Activated B cell treated with CpG ODN at 0.5 μM for 24 hours (primary cell): ENCODE data around the gene SLC34A2. TPM values are rescaled to one million over a fixed set of nuclear protein-coding genes. Genes with fewer than 3 reads are reported as not detected.

ENCODE experiments used
- ATAC-seq: fragments of 200-7000 bp; cut with Tn5 transposase; one replicate; pipeline ENCODE4 v1.10.0; 2021; ENCODE audit warnings: low read depth, mild to moderate bottlenecking, moderate library complexity
- CTCF ChIA-PET: fragments of 350-600 bp; sonication (Branson Sonifier 250); formaldehyde crosslinking; loops from one replicate; lab custom pipeline; 2021; ENCODE audit warnings: antibody characterized with exemption; lab: Charles Lee
- POLR2A ChIA-PET: fragments of 350-600 bp; sonication (Branson Sonifier 250); formaldehyde crosslinking; loops from one replicate; lab custom pipeline; 2021; ENCODE audit warnings: antibody characterized with exemption; lab: Charles Lee
- DNase-seq: peaks from one replicate; pipeline ENCODE4 v3.0.0; 2022
- H3K27ac Mint-ChIP-seq: one replicate; pipeline ENCODE4 v1.8.0; 2020; ENCODE audit warnings: mixed read lengths
- H3K27me3 Mint-ChIP-seq: one replicate; pipeline ENCODE4 v1.8.0; 2021; ENCODE audit warnings: mixed read lengths
- H3K36me3 Mint-ChIP-seq: one replicate; pipeline ENCODE4 v1.8.0; 2021; ENCODE audit warnings: low read depth, mixed read lengths
- H3K4me1 Mint-ChIP-seq: one replicate; pipeline ENCODE4 v1.8.0; 2021; ENCODE audit warnings: mixed read lengths
- H3K4me3 Mint-ChIP-seq: one replicate; pipeline ENCODE4 v1.8.0; 2020; ENCODE audit warnings: mild to moderate bottlenecking, mixed read lengths
- H3K9me3 Mint-ChIP-seq: one replicate; pipeline ENCODE4 v1.8.0; 2020; ENCODE audit warnings: mixed read lengths
- intact Hi-C: fragments of 100-400 bp; cut with micrococcal nuclease; formaldehyde crosslinking; loops from one replicate; pipeline ENCODE4 v1.15.1; 2024
- total RNA-seq: library from RNA; stranded (reverse); gene quantifications from 2 replicates; pipeline ENCODE4 v1.2.3, GENCODE V29; 2022
- TF ChIP-seq, protein P1 (sequence below): fragments of 200-600 bp; IDR thresholded peaks from one replicate; pipeline ENCODE4 v1.8.0; 2022; ENCODE audit warnings: antibody characterized with exemption, mild to moderate bottlenecking

The SLC34A2 gene
- total RNA-seq, 1 donor from 2014 or later: not detected

DNA sequence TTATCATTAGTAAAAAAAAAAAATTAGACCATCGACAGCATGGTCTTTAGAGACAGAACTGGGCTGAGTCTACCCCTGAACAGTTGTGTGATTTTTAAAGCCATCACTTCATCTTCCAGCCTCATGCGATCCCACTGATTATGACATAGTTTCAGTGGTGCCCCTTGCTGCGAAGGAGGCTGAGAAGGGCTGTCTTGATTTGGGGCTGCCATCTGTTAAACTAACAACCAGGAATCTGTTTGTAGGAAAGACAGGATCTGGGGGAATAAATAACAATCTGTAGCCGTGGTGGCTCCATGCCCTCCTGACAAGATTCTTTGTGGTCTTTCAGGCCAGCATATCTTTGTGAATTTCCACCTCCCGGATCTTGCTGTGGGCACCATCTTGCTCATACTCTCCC lies 17.1 kb downstream of the SLC34A2 start:
- Mint-ChIP-seq H3K27me3 (peaks cover 2% of the 10 kb centered on the region), H3K4me3 (no peak overlapping the region), H3K36me3 (no peaks in the 10 kb centered on the region), H3K9me3 (no peaks in the 10 kb centered on the region), H3K27ac (no peak overlapping the region), H3K4me1 (no peaks in the 10 kb centered on the region)
- TF ChIP-seq, protein P1, sequence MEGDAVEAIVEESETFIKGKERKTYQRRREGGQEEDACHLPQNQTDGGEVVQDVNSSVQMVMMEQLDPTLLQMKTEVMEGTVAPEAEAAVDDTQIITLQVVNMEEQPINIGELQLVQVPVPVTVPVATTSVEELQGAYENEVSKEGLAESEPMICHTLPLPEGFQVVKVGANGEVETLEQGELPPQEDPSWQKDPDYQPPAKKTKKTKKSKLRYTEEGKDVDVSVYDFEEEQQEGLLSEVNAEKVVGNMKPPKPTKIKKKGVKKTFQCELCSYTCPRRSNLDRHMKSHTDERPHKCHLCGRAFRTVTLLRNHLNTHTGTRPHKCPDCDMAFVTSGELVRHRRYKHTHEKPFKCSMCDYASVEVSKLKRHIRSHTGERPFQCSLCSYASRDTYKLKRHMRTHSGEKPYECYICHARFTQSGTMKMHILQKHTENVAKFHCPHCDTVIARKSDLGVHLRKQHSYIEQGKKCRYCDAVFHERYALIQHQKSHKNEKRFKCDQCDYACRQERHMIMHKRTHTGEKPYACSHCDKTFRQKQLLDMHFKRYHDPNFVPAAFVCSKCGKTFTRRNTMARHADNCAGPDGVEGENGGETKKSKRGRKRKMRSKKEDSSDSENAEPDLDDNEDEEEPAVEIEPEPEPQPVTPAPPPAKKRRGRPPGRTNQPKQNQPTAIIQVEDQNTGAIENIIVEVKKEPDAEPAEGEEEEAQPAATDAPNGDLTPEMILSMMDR: no peak
- intact Hi-C loops: no loop called here
- POLR2A ChIA-PET: no interaction called here
- DNase-seq: no peak
- CTCF ChIA-PET: no interaction called here
- ATAC-seq: no peak

DNA sequence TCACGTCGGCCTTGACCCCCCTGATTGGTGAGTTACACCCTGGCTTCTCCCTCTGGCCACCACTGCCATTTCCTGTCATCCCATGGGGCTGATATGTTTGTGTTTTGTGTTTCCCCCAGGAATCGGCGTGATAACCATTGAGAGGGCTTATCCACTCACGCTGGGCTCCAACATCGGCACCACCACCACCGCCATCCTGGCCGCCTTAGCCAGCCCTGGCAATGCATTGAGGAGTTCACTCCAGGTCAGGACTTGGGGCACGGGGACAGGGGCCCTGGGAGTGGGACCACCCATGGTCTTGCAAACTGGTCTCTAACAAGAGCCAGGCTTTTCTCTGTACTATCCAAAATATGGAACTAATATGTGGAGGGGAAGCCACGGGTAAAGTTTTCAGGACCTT lies 18.7 kb downstream of the SLC34A2 start:
- CTCF ChIA-PET: no interaction called here
- Mint-ChIP-seq H3K4me1 (no peaks in the 10 kb centered on the region), H3K27ac (no peak overlapping the region), H3K27me3 (peaks cover 2% of the 10 kb centered on the region), H3K36me3 (no peaks in the 10 kb centered on the region), H3K4me3 (no peak overlapping the region), H3K9me3 (no peaks in the 10 kb centered on the region)
- ATAC-seq (no peak), DNase-seq (no peak)
- TF ChIP-seq, protein P1: no peak
- intact Hi-C loops: no loop called here
- POLR2A ChIA-PET: no interaction called here

DNA sequence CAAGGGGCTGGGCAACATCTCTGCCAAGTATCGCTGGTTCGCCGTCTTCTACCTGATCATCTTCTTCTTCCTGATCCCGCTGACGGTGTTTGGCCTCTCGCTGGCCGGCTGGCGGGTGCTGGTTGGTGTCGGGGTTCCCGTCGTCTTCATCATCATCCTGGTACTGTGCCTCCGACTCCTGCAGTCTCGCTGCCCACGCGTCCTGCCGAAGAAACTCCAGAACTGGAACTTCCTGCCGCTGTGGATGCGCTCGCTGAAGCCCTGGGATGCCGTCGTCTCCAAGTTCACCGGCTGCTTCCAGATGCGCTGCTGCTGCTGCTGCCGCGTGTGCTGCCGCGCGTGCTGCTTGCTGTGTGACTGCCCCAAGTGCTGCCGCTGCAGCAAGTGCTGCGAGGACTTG lies 20.6 kb downstream of the SLC34A2 start:
- ATAC-seq: no peak
- H3K27ac Mint-ChIP-seq: no peak overlapping the region
- intact Hi-C loops: no loop called here
- no peak for DNase-seq
- H3K27me3 Mint-ChIP-seq: peaks cover 2% of the 10 kb centered on the region
- TF ChIP-seq, protein P1: no peak
- ChIA-PET POLR2A (no interaction called here), CTCF (no interaction called here)
- no peaks in the 10 kb centered on the region for H3K9me3 Mint-ChIP-seq
- no peaks in the 10 kb centered on the region for H3K4me1 Mint-ChIP-seq
- no peak overlapping the region for H3K4me3 Mint-ChIP-seq
- H3K36me3 Mint-ChIP-seq: no peaks in the 10 kb centered on the region

DNA sequence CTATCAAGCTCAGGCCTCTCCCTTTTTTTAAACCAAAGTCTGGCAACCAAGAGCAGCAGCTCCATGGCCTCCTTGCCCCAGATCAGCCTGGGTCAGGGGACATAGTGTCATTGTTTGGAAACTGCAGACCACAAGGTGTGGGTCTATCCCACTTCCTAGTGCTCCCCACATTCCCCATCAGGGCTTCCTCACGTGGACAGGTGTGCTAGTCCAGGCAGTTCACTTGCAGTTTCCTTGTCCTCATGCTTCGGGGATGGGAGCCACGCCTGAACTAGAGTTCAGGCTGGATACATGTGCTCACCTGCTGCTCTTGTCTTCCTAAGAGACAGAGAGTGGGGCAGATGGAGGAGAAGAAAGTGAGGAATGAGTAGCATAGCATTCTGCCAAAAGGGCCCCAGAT lies 21.5 kb downstream of the SLC34A2 start:
- Mint-ChIP-seq H3K36me3 (no peaks in the 10 kb centered on the region), H3K4me3 (no peak overlapping the region), H3K27ac (no peak overlapping the region), H3K9me3 (no peaks in the 10 kb centered on the region), H3K4me1 (no peaks in the 10 kb centered on the region), H3K27me3 (no peaks in the 10 kb centered on the region)
- no peak for DNase-seq
- intact Hi-C loops: no loop called here
- ATAC-seq: no peak
- TF ChIP-seq, protein P1: no peak
- ChIA-PET POLR2A (no interaction called here), CTCF (no interaction called here)

DNA sequence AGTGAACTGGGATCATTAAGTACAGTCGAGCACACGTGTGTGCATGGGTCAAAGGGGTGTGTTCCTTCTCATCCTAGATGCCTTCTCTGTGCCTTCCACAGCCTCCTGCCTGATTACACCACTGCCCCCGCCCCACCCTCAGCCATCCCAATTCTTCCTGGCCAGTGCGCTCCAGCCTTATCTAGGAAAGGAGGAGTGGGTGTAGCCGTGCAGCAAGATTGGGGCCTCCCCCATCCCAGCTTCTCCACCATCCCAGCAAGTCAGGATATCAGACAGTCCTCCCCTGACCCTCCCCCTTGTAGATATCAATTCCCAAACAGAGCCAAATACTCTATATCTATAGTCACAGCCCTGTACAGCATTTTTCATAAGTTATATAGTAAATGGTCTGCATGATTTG lies 22.3 kb downstream of the SLC34A2 start:
- Mint-ChIP-seq H3K36me3 (no peaks in the 10 kb centered on the region), H3K4me3 (no peak overlapping the region), H3K27me3 (no peaks in the 10 kb centered on the region), H3K4me1 (no peaks in the 10 kb centered on the region), H3K9me3 (no peaks in the 10 kb centered on the region), H3K27ac (no peak overlapping the region)
- intact Hi-C loops: no loop called here
- ATAC-seq (no peak), DNase-seq (no peak)
- TF ChIP-seq, protein P1: no peak
- ChIA-PET CTCF (no interaction called here), POLR2A (no interaction called here)
